ENCODE measurements around the gene RFX7. TPM values are rescaled to one million over a fixed set of nuclear protein-coding genes. Genes with fewer than 3 reads are reported as not detected.
"Not testable (repeated sequence)": the region's sequence is repeated elsewhere in the genome, so short reads cannot be mapped to it uniquely, and the experiment has no call there.

RFX7 gene
- total RNA-seq, 2 experiments from 2014 or later, result 27.9 to 30.4 TPM

- CTCF ChIA-PET, result interaction anchor here (1.3 kb wide), 1 partner anchor 37 kb away, joined by 3 read pairs; no protein-coding TSS in a partner anchor
- POLR2A ChIA-PET, result no interaction called here
Observed at GRCh38 chr15:56208185-56208584, 35.5 kb downstream of the RFX7 start.

DNA sequence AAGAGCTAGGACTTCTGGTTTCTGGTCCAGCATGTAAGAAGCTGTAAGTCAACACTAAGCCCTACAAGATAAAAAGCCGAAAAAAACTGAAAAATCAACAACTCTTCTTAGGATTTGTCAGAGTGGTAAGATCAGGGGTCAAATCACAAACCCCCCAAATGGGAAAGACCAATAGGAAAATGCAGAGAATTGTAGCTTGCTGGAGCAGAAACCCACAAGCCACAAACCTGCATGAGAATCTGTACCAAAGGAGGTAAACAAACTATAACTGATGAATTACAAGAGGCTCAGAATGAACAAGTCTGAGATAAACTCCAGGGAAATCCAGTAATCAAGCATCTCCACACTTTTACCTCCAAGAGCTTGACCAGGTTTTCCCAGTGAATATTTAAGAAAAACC lies 36.0 kb downstream of the RFX7 start:
- ChIA-PET POLR2A (no interaction called here), CTCF (interaction anchor here (1.3 kb wide), 1 partner anchor 38 kb away, joined by 3 read pairs; no protein-coding TSS in a partner anchor)

DNA sequence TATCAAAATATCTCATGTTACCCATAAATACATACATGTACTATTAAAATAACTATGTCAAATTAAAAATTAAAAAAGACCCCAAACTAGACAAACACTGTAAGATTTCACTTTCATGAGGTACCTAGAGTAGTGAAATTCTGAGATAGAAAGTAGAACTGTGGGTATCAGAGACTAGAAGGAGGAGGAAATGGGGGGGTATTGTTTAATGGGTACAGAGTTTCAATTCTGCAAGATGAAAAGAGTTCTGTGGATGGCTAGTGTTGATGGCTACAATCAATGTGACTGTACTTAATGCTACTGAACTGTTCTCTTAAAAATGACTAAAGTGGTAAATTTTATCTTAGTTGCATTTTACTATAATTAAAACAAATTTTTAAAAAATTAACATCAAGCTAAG lies 36.6 kb downstream of the RFX7 start:
- POLR2A ChIA-PET, result no interaction called here
- CTCF ChIA-PET, result interaction anchor here (1.3 kb wide), 1 partner anchor 38 kb away, joined by 3 read pairs; no protein-coding TSS in a partner anchor

DNA sequence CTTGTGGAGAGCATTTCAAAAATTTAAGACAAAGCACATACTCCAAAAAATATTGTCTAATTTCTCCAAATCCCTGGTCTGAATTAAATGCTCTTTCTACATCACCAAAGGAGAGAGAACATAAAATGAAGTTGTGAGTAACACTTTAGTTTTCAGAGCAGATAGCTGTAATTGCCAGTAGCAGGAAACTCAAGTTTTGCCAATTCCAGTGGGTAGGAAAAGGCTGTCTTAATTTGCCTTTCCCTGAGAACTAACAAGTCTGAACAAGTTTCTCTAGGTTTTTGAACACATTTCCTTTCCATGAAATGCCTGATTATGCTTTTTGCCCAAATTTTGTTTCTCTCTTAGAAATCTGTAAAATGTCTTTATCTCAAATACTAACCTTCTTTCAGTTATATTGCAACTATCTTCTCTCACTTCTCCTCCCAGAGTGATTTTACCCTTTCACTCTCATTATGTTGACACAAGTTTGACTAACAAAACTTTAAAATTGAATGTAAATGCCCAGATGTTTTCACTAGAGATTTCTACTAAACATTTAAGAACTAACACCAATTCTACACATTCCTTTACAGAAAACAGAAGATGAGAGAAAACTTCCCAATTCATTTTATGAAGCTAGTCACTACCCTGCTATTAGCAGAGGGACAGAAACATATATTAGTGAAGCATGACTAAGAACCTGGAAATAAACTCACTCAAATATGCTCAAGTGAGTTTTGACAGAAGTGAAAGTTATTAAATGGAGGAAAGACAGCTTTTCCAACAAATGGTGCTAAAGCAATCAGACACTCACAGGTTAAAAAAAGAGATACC lies 38.4 kb downstream of the RFX7 start:
- CTCF ChIA-PET, result no interaction called here
- POLR2A ChIA-PET, result no interaction called here

GRCh38 chr15:56203312-56203922 lies 40.3 kb downstream of the RFX7 start:
- POLR2A ChIA-PET, CTCF ChIA-PET: not testable (repeated sequence)

DNA sequence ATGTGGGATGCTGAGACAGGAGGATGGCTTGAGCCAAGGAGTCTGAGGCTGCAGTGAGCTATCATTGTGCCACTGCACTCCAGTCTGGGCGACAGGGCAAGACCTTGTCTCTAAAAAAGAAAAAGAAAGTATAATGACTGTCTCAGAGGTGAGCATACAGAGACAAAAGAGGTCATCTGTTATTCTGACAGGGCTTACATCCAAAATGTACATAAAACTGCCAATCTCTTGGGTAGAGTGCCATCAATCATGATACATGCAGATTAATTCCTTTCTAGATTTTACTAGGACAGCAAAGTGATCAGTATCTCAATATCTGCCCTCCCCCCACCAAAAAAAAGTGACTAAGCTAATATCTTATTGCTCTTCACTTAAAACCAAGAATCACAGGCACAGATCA lies 41.0 kb downstream of the RFX7 start:
- CTCF ChIA-PET, result no interaction called here
- POLR2A ChIA-PET, result no interaction called here

DNA sequence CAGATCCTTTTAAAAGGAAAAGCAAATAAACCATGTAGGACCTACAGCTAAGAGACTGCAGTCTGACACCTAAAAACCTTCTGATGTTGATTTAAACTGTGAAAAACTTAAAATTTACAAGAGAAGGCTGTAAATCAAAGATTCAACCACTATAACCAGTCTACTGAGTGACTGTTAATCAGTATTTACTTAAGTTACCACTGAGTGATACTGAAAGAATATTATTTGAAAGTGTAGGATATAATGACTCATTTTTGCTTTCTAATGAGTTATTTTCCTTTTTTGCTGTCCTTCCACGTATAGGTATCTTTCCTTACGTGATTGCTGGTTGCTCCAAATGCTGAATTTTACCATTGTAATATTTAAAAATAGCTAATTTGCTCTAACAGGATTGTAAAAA lies 44.6 kb downstream of the RFX7 start:
- POLR2A ChIA-PET, result no interaction called here

GRCh38 chr15:56194035-56194434 lies 49.6 kb downstream of the RFX7 start:
- CTCF ChIA-PET, result no interaction called here
- POLR2A ChIA-PET, result no interaction called here

More for the DNA sequence above, 44.6 kb downstream of the RFX7 start:
- CTCF ChIA-PET, result interaction anchor here (0.7 kb wide), 1 partner anchor 18 kb away, joined by 3 read pairs; no protein-coding TSS in a partner anchor

GRCh38 chr15:56192659-56193442 lies 50.8 kb downstream of the RFX7 start:
- ChIA-PET CTCF (no interaction called here), POLR2A (no interaction called here)

- ChIA-PET POLR2A (no interaction called here), CTCF (interaction anchor here (0.5 kb wide), 1 partner anchor 16 kb away, joined by 3 read pairs; no protein-coding TSS in a partner anchor)
Observed at GRCh38 chr15:56187665-56188064, 56.0 kb downstream of the RFX7 start.

DNA sequence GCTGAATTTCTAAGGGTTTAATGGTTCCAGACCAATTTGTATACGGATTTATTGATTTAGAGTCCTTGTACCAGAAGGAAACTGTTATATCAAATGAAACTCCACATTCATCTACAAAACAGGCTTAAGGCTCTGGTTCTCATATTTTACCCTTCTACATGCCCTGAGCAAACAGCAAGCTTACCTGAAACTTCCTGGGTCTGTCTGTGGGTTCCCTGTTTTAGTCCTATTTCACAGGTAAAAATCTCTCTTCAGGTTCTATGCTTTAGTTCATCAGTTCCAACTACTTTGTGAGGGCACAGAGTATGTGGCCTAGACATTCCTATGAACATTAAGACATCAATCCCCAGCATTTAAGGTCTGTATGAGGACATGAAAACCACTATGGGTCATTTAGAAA lies 57.7 kb downstream of the RFX7 start:
- CTCF ChIA-PET, result no interaction called here

DNA sequence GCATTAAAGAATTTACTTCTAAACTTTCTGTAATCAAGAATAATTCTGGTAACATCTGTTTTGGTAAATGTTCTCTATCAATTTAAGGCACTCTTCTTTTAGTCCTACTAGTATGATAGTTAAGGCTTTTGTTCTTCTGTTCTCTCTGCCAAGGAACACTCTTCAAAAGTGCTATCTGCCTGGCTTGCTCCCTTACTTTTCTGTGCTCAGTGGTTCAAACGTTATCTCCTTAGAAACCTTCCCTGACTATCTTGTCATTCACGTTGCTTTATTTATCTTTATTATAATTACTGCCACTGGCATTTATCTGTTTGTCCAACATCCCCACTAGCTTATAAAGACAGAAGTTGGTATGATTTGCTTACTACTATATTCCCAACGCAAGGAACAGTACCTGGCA lies 59.2 kb downstream of the RFX7 start:
- POLR2A ChIA-PET, result no interaction called here

More for the DNA sequence above, 57.7 kb downstream of the RFX7 start:
- POLR2A ChIA-PET, result no interaction called here

DNA sequence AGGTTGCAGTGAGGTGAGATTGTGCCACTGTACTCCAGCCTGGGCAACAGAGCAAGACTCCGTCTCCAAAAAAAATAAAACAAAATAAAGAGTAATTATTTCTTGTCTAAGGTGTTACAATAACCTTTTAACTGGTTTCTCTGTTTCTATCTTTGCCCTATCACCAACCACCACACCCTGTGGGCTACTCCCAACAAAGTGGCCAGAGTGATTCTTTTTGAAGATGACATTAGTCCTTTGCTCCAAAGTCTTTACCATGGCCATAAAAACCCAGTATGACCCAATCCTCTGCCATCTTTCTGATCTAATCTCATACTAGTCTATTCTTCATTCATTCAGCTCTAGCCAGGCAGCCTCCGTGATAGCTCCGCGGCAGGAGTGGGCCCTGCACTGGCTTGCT lies 62.8 kb downstream of the RFX7 start:
- CTCF ChIA-PET, result no interaction called here
- POLR2A ChIA-PET, result no interaction called here

More for the DNA sequence above, 59.2 kb downstream of the RFX7 start:
- CTCF ChIA-PET, result no interaction called here

GRCh38 chr15:56176996-56177395 lies 66.7 kb downstream of the RFX7 start:
- POLR2A ChIA-PET, result no interaction called here
- CTCF ChIA-PET, result no interaction called here

DNA sequence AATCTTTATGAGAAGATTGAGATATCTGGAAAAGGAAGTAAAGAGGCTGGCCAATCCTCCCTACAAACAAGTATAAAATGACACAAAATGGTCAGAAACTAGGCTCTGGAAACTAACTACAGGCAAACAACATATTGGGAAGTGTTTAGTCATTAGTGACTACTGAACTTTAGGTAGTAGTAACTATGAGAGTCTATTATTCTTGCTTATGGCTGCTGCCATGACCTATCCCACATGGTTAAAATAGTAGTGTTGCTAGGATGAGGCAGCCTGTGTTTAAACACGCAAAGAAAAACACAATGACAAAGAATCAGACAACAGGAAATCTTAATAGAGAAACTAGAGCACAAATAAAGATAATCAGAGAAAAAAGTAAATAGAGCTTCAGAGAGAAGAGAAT lies 67.9 kb downstream of the RFX7 start:
- POLR2A ChIA-PET, result no interaction called here
- CTCF ChIA-PET, result no interaction called here

GRCh38 chr15:56174649-56175048 lies 69.0 kb downstream of the RFX7 start:
- POLR2A ChIA-PET, result no interaction called here
- CTCF ChIA-PET, result interaction anchor here (0.6 kb wide), 1 partner anchor 1554 kb away, joined by 4 read pairs; no protein-coding TSS in a partner anchor

DNA sequence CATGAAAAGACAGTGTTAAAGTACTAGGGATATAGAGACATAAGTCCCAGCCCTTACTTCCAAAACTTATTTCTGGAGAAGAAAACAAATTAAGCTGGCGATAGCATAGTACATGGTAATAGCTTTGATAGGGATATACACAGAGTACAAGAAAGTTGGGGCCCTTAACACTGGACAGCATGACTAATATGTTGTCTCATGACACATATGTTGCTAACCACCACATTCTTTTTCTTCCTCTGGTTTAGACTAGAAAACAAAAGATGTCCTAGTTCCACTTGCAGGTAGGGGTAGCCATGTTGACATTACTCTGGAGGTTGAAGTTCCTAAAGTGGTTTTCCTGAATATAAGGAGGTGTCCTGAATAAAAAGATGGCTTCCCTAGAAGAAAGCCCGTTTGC lies 75.3 kb downstream of the RFX7 start:
- ChIA-PET POLR2A (interaction anchor here (0.6 kb wide), 1 partner anchor 77 kb away, joined by 6 read pairs; no protein-coding TSS in a partner anchor), CTCF (no interaction called here)

- ChIA-PET POLR2A (no interaction called here), CTCF (no interaction called here)
Observed at GRCh38 chr15:56165234-56165633, 78.4 kb downstream of the RFX7 start.

DNA sequence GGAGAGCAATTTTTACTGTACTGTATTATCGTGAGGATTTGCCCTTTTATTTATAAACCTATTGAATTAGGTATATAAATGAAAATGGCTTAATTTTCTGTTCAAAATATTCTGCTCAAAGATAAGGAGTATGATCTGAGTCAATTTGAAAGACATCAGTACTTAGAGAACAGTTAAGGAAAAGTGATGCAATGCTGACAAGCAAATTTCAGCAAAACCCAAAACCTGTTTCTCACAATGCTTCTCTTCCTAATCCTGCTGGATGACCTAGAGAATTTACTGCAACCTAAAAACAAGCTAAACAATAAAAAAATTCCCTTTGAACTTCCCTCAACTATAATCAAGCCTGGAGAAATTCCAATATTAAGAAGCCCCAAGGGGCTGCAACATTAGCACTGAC lies 82.7 kb downstream of the RFX7 start:
- POLR2A ChIA-PET, result no interaction called here
- CTCF ChIA-PET, result interaction anchor here (0.6 kb wide), 1 partner anchor 1208 kb away, joined by 5 read pairs; no protein-coding TSS in a partner anchor

DNA sequence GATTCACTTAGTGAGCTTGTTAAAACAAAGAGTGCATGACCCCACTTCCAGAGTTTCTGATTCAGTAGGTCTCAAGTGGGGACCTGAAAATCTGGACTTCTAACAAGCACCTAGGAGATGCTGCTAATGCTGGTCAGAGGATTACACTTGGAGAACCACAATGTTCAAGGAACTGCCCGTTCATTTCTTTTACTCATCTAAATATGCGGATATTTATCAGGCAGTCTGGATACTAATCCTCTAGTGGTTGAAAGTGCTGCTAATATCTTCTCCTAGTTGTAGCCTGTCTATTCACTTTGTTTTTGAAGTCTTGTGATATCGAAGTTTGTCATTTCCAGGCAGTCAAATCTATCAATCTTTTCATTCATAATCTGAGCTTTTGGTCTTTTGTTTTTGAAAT lies 86.8 kb downstream of the RFX7 start:
- POLR2A ChIA-PET, result interaction anchor here (0.6 kb wide), 1 partner anchor 8 kb away, joined by 3 read pairs; no protein-coding TSS in a partner anchor
- CTCF ChIA-PET, result interaction anchor here (0.5 kb wide), 1 partner anchor 54 kb away, joined by 4 read pairs; no protein-coding TSS in a partner anchor

Measured in activated CD8-positive, alpha-beta memory T cell treated with anti-CD3 and anti-CD28 coated beads for 36 hours (primary cell).